ENCODE data around the gene CTNNAL1.
"Not testable (repeated sequence)": the region's sequence is repeated elsewhere in the genome, so short reads cannot be mapped to it uniquely, and the experiment has no call there.

The CTNNAL1 gene

DNA sequence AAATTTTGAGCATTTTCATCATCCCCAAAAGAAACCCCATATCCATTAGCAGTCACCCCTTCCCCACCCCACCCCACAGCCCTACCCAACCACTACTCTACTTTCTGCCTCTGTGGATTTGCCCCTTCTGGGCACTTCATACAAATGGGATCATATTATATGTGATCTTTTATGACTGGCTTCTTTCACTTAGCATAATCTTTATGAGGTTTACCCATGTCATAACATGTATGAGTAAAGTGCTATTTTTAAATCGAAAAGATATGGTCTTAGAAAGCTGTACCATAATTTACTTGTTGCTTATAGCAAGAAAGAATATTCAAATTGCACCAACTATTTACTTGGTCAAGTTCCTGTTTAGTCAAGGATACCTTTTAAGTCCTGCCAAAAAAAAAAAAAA is 92.1 kb downstream of the CTNNAL1 start:
- no peak for DNase-seq

GRCh38 chr9:108920401-108920800 is 92.9 kb downstream of the CTNNAL1 start:
- not testable (repeated sequence) for DNase-seq

- no peak for DNase-seq
Observed at GRCh38 chr9:108919517-108919916, 93.8 kb downstream of the CTNNAL1 start.

DNA sequence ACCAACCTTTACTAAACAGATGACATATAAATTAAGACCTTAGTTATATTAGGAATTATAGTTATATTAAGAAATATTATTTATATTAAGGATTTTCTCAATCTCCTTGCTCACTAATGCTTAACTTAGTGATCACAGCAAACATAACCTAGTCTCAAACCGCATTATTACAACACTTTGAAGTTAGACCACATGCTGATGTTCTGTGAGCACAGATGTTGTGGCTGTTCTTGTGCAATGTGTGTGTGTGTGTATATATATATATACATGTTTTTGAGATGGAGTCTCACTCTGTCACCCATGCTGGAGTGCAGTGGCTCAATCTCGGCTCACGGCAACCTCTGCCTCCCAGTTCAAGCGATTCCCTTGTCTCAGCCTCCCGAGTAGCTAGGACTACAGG is 99.9 kb downstream of the CTNNAL1 start:
- no peak for DNase-seq

- DNase-seq = no peak
Observed at GRCh38 chr9:108911820-108912219, 101.5 kb downstream of the CTNNAL1 start.

GRCh38 chr9:108910914-108911313 is 102.4 kb downstream of the CTNNAL1 start:
- DNase-seq = no peak

DNA sequence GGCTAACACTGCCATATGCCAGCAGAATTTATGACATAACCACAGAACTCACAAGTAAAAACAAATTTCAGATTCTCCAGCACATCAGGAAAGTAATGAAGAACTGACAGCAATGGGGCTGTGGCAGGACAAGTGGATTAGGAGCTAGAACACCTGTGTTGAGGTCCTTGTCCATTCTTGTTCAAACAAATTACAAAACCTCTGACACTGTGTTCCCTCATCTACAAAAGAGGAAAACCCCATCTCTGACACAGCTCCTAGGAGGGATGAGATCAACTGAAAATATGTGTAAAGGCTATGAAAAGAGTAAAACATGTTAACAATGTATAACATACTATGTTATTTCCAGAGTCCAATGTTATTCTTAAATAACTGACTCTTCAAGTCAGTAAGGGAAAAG is 102.9 kb downstream of the CTNNAL1 start:
- DNase-seq = no peak

GRCh38 chr9:108905494-108905893 is 107.8 kb downstream of the CTNNAL1 start:
- DNase-seq = no peak

DNA sequence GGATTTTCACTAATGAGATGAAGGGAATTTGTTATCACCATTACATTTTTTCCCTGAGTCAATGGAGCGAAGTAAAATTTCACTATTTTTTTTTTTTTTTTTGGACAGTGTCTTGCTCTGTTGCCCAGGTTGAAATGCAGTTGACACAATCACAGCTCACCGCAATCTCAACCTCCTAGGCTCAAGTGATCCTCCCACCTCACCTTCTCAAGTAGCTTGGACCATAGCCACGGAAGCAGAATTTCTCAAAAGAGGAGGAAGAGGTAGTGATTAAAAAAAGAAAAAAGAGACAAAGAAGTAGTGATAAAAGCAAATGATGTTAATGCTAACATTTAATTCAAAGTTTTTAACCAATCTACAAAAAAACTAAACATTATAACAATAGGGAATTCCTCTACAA is 109.1 kb downstream of the CTNNAL1 start:
- DNase-seq = no peak

- no peak for DNase-seq
Observed at GRCh38 chr9:108903420-108904103, 109.7 kb downstream of the CTNNAL1 start.

DNA sequence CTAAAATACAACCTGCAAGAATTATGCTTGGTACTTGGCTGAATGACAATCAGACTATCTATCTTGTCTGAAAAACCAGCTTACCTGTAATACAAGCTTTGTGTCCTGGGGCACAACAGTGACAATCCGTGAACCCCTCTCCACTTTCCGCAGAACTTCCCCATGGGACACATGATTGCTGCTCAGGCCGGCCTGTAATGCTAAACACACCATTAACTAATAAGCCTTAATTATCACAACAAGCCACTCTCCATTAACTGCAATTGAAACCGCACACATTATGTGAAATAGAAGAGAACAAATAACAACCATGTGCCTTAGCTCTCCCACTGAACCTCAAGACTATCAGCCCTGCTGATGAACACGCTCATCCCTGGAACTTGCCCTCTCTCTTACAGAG is 113.1 kb downstream of the CTNNAL1 start:
- DNase-seq = no peak

GRCh38 chr9:108899023-108899695 is 114.1 kb downstream of the CTNNAL1 start:
- not testable (repeated sequence) for DNase-seq

- no peak for DNase-seq
Observed at GRCh38 chr9:108897324-108898096, 115.8 kb downstream of the CTNNAL1 start.

- no peak for DNase-seq
Observed at GRCh38 chr9:108894225-108894997, 118.9 kb downstream of the CTNNAL1 start.
